ENCODE measurements around the gene ADRA1B. TPM values are rescaled to one million over a fixed set of nuclear protein-coding genes. Genes with fewer than 3 reads are reported as not detected.

Gene ADRA1B
- polyA plus RNA-seq, 3 donors, result not detected

DNA sequence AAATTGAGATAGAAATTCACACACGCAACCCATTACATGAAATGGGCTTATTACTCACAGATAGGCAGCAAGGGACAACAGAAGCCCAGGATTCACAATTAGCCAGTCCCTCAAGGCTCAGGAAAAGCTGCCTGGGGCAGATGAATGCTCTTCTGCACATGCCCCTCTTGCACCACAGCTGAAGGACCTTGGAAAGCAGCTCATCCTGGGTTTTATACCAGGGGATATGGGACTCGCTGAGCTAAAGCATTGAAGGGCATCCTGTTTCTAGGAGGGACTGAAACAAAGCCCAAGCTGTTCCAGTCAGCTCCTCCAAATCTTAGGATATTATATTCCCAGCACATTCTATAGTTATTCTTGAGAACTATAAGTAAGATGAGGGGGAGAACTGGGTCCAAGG lies 76.9 kb downstream of the ADRA1B start:
- H3K4me3 ChIP-seq (replicated peaks in 1 of 3; ENCODE audit: low read depth in 2 of 3, low read length in 3 of 3), result no peak overlapping the region
- no peak overlapping the region for H3K9ac ChIP-seq (ENCODE audit: insufficient read depth, low read length, poor library complexity, severe bottlenecking)

DNA sequence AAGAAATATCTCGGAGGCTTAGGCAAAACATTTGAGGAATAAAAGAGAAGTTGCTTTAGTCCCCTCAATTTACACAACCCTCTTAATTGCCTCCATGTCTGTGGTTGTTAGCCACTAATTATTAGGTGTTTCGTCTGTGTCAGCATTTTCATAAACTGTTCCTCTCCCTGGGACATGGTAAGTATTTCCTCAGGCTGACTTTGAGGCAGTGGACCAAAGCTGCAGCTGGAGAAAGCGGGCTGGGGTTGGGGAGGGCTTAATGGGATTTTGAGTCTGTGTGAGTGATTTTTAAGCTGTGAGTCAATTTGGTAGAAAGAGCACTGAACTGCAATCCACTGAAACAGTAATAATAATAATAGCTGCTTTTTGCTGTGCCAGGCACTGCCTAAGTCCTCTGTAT lies 79.6 kb downstream of the ADRA1B start:
- TF ChIP-seq, protein P1, sequence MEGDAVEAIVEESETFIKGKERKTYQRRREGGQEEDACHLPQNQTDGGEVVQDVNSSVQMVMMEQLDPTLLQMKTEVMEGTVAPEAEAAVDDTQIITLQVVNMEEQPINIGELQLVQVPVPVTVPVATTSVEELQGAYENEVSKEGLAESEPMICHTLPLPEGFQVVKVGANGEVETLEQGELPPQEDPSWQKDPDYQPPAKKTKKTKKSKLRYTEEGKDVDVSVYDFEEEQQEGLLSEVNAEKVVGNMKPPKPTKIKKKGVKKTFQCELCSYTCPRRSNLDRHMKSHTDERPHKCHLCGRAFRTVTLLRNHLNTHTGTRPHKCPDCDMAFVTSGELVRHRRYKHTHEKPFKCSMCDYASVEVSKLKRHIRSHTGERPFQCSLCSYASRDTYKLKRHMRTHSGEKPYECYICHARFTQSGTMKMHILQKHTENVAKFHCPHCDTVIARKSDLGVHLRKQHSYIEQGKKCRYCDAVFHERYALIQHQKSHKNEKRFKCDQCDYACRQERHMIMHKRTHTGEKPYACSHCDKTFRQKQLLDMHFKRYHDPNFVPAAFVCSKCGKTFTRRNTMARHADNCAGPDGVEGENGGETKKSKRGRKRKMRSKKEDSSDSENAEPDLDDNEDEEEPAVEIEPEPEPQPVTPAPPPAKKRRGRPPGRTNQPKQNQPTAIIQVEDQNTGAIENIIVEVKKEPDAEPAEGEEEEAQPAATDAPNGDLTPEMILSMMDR (IDR thresholded peaks at IDR 0.05), result no peak
- Mint-ChIP-seq H3K36me3 (no peaks in the 10 kb centered on the region), H3K27ac (no peak overlapping the region), H3K4me3 (no peak overlapping the region), H3K9me3 (peaks cover 7 to 14% (median 10%) of the 10 kb centered on the region in 7 donors), H3K27me3 (ENCODE audit: low read depth in 3 of 3) (peaks cover 5 to 22% (median 15%) of the 10 kb centered on the region in 3 donors), H3K4me1 (no peaks in the 10 kb centered on the region)
- Histone ChIP-seq H3K4me3 (replicated peaks in 1 of 3; ENCODE audit: low read depth in 2 of 3, low read length in 3 of 3) (no peak overlapping the region), H3K27ac (ENCODE audit: low read depth in 1 of 2, low read length in 2 of 2) (no peak overlapping the region), H3K36me3 (replicated peaks in 1 of 2; ENCODE audit: control insufficient read depth in 1 of 2, insufficient read depth in 2 of 2, low read length in 2 of 2) (no peaks in the 10 kb centered on the region), H3K27me3 (ENCODE audit: control insufficient read depth in 2 of 2, insufficient read depth in 2 of 2, low read length in 2 of 2) (peaks cover 2 to 3% of the 10 kb centered on the region in 2 donors), H3K9me3 (replicated peaks in 1 of 2; ENCODE audit: control insufficient read depth in 1 of 2, insufficient read depth in 1 of 2, low read length in 2 of 2) (peaks cover 9 to 10% of the 10 kb centered on the region in 2 donors), H3K4me2 (replicated peaks; ENCODE audit: extremely low read depth, low read length, poor library complexity, severe bottlenecking) (no peak overlapping the region), H3K9ac (ENCODE audit: insufficient read depth, low read length, poor library complexity, severe bottlenecking) (no peak overlapping the region), H4K20me1 (ENCODE audit: insufficient read depth, low read length) (no peaks in the 10 kb centered on the region), H3K4me1 (ENCODE audit: control insufficient read depth in 1 of 2, insufficient read depth in 2 of 2, low read length in 2 of 2) (no peaks in the 10 kb centered on the region), H2AFZ (ENCODE audit: insufficient read depth, low read depth, low read length, poor library complexity, severe bottlenecking) (no peak overlapping the region), H3K79me2 (ENCODE audit: insufficient read depth, low read length) (no peaks in the 10 kb centered on the region)
- DNase-seq, result no peak
- intact Hi-C loops (cut with micrococcal nuclease), result loop anchor here in 1 of 2 donors (10.0 kb wide), 1 partner anchor 841 kb away; no protein-coding TSS in a partner anchor
- WGBS (ENCODE audit: insufficient coverage), result no CpG with 5 or more reads among the region's 3 CpGs

More for the DNA sequence above, 76.9 kb downstream of the ADRA1B start:
- Mint-ChIP-seq H3K4me3 (no peak overlapping the region), H3K36me3 (no peaks in the 10 kb centered on the region), H3K27me3 (ENCODE audit: low read depth in 3 of 3) (peaks cover 8 to 26% (median 20%) of the 10 kb centered on the region in 3 donors), H3K4me1 (no peaks in the 10 kb centered on the region), H3K27ac (no peak overlapping the region), H3K9me3 (peaks cover 7 to 14% (median 10%) of the 10 kb centered on the region in 7 donors)
- H3K36me3 ChIP-seq (replicated peaks in 1 of 2; ENCODE audit: control insufficient read depth in 1 of 2, insufficient read depth in 2 of 2, low read length in 2 of 2), result no peaks in the 10 kb centered on the region
- H4K20me1 ChIP-seq (ENCODE audit: insufficient read depth, low read length), result no peaks in the 10 kb centered on the region
- H3K4me2 ChIP-seq (replicated peaks; ENCODE audit: extremely low read depth, low read length, poor library complexity, severe bottlenecking), result no peak overlapping the region
- H3K27me3 ChIP-seq (ENCODE audit: control insufficient read depth in 2 of 2, insufficient read depth in 2 of 2, low read length in 2 of 2), result peaks cover 0 to 5% of the 10 kb centered on the region in 2 donors
- no peaks in the 10 kb centered on the region for H3K4me1 ChIP-seq (ENCODE audit: control insufficient read depth in 1 of 2, insufficient read depth in 2 of 2, low read length in 2 of 2)
- H3K79me2 ChIP-seq (ENCODE audit: insufficient read depth, low read length), result no peaks in the 10 kb centered on the region
- peaks cover 9 to 10% of the 10 kb centered on the region in 2 donors for H3K9me3 ChIP-seq (replicated peaks in 1 of 2; ENCODE audit: control insufficient read depth in 1 of 2, insufficient read depth in 1 of 2, low read length in 2 of 2)
- TF ChIP-seq, protein P1 (IDR thresholded peaks at IDR 0.05), result no peak
- H2AFZ ChIP-seq (ENCODE audit: insufficient read depth, low read depth, low read length, poor library complexity, severe bottlenecking), result no peak overlapping the region
- intact Hi-C loops (cut with micrococcal nuclease), result loop anchor here in 1 of 2 donors (10.0 kb wide), 1 partner anchor 838 kb away; no protein-coding TSS in a partner anchor
- no peak overlapping the region for H3K27ac ChIP-seq (ENCODE audit: low read depth in 1 of 2, low read length in 2 of 2)
- WGBS (ENCODE audit: insufficient coverage), result 100% methylated on average over 1 of the region's 2 CpGs
- no peak for DNase-seq
